ENCODE results near the gene CAPRIN1. TPM values are rescaled to one million over a fixed set of nuclear protein-coding genes. Genes with fewer than 3 reads are reported as not detected.

Gene CAPRIN1
- total RNA-seq, 1 experiment from 2014 or later, result 301 TPM

- no peak for DNase-seq
- Histone ChIP-seq H3K4me1 (ENCODE audit: insufficient read depth, low read length) (no peaks in the 10 kb centered on the region), H2BK5ac (ENCODE audit: insufficient read length, low read length) (no peak overlapping the region), H3K14ac (ENCODE audit: insufficient read depth, low read length) (no peak overlapping the region), H3K56ac (ENCODE audit: insufficient read length, low read depth, low read length) (no peak overlapping the region), H3K23ac (ENCODE audit: insufficient read length, low read depth, low read length) (no peak overlapping the region), H3K9me3 (ENCODE audit: control insufficient read depth, low read depth, low read length) (no peaks in the 10 kb centered on the region), H4K8ac (replicated peaks; ENCODE audit: insufficient read length, low read depth, low read length) (no peak overlapping the region), H2BK20ac (ENCODE audit: low read depth, low read length, poor library complexity, severe bottlenecking) (no peak overlapping the region), H3K79me1 (ENCODE audit: insufficient read depth, low read depth, low read length, poor library complexity, severe bottlenecking) (no peaks in the 10 kb centered on the region), H2BK15ac (ENCODE audit: low read depth, low read length) (no peak overlapping the region), H2BK12ac (ENCODE audit: insufficient read length, low read depth, low read length) (no peak overlapping the region), H4K20me1 (ENCODE audit: control insufficient read depth, insufficient read depth, insufficient read length) (no peaks in the 10 kb centered on the region), H3K23me2 (ENCODE audit: insufficient read length, low read depth, low read length, poor library complexity, severe bottlenecking) (no peaks in the 10 kb centered on the region), H2AFZ (ENCODE audit: low read length) (no peak overlapping the region), H3K9ac (ENCODE audit: extremely low read depth, insufficient read length, low read length) (no peak overlapping the region), H3K27me3 (ENCODE audit: insufficient read depth, low read length) (no peaks in the 10 kb centered on the region), H3K4ac (ENCODE audit: low read depth, low read length) (no peak overlapping the region), H2BK120ac (ENCODE audit: low read depth, low read length, poor library complexity, severe bottlenecking) (no peak overlapping the region), H3K27ac (ENCODE audit: insufficient read length, low read depth, low read length) (no peak overlapping the region), H4K5ac (ENCODE audit: insufficient read length, low read depth, low read length) (no peak overlapping the region), H2AK5ac (ENCODE audit: insufficient read length, low read length) (no peak overlapping the region), H3K79me2 (ENCODE audit: insufficient read depth, low read length) (no peaks in the 10 kb centered on the region), H3K4me2 (ENCODE audit: insufficient read depth, insufficient read length, low read length) (no peak overlapping the region), H4K91ac (ENCODE audit: insufficient read length, low read depth, low read length) (no peak overlapping the region), H3T11ph (ENCODE audit: low read length) (no peak overlapping the region), H3K18ac (ENCODE audit: insufficient read length, low read depth, low read length) (no peak overlapping the region)
- Mint-ChIP-seq H3K27ac (no peak overlapping the region), H3K9me3 (no peaks in the 10 kb centered on the region), H3K4me1 (no peaks in the 10 kb centered on the region), H3K4me3 (no peak overlapping the region), H3K36me3 (ENCODE audit: insufficient read depth in 1 of 3, low read depth in 3 of 3) (peaks cover 47 to 86% (median 76%) of the 10 kb centered on the region in 3 experiments; a peak in 6 of 7 replicates), H3K27me3 (ENCODE audit: low read depth) (no peaks in the 10 kb centered on the region)
- no peak for TF ChIP-seq CTCF (conservative IDR thresholded peaks at IDR 0.05)
- WGBS (ENCODE audit: extremely low coverage, insufficient read length, low lambda C conversion rate), result no CpG with 5 or more reads among the region's 5 CpGs
Observed at GRCh38 chr11:34145073-34145472, 93.5 kb downstream of the CAPRIN1 start.
